HG02840 (cell line): ENCODE data around the gene ZNF92.
"Not testable (repeated sequence)": the region's sequence is repeated elsewhere in the genome, so short reads cannot be mapped to it uniquely, and the experiment has no call there.

Experiments used
- ATAC-seq: cut with Tn5 transposase; IDR thresholded peaks from one replicate; pipeline ENCODE4 v1.9.1; 2021; ENCODE audit warnings: mild to moderate bottlenecking, moderate library complexity, moderate number of reproducible peaks; ENCODE audit not compliant: unreplicated experiment, low FRiP score

Gene ZNF92

DNA sequence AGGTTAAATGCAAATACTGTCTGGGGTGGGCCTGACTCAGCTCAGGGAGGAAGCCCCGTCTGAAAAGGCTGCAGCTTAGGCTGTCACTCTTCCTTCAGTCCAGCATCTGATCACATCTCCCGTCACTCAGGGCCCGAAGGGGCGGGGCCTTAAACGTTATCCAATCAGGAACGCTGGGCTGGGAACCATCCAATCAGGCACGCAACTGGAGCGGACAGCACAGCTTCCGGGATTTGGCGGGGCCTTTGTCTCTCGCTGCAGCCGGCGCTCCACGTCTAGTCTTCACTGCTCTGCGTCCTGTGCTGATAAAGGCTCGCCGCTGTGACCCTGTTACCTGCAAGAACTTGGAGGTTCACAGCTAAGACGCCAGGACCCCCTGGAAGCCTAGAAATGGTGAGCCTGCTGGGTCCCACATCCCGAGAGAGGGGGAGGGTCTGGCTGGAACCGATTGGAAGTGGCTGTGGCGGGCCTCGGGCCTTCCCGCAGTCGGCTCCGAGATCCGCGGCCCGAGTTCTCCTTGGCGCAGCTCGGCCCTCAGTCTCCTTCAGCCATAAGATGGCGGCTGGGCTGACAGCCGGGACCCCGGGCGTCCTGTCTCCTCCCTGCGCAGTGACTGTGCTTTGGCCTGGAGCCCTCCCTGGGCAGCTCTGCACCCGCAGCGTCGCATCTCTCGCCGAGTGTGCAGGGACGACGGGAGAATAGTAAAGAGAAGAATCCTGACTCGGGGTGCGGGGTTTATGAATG is at the start of gene ZNF92:
Gene ZNF92, plus strand, starts transcription at position 248 of the 744 bp plus-strand sequence. Its CDS starts 143 bp downstream, at position 391.
- ATAC-seq: peak; percentile 100

DNA sequence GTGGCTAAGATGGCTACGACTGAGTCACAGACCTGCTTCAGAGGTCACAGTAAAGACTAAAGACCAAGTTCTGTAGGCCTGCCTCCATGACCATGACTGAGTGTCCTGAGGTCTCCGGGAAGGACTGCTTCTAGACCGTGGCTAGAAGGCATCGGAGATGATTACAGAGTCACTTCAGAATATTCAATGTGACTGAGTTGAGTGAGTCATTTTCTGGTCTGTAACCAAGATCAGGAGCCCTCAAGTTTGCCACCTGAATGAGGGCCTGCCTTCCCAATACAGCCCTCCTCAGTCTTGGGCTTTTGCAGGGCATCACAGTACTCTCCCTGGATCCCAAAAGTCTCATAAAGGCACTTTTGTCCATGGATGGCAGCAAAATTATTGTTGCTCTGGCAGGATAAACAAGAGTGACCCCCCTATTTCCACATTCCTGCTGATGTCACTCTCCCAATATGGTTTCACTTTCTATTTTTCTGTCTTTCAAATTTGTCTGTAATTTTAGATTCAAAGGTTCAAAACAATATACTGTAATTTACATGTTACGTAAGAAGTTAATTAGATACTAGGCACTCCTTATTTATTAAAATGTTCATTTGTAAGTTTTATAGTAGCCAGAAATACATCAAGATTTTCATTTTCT is 47.7 kb upstream of the ZNF92 start:
- ATAC-seq: no peak

DNA sequence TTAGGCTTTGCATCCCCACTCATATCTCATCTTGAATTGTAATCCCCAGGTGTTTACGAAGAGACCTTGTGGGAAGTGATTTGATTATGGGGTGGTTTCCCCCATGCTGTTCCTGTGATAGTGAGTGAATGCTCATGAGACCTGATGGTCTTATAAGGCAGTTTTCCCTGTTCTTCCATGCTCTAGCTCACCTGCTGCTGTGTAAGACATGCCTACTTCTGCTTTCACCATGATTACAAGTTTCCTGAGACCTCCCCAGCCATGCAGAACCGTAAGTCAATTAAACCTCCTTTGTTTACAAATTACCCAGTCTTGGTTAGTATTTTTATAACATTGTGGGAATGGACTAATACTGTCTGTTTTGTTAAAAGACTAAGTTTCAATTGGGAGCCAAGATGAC is 35.3 kb upstream of the ZNF92 start:
- no peak for ATAC-seq

DNA sequence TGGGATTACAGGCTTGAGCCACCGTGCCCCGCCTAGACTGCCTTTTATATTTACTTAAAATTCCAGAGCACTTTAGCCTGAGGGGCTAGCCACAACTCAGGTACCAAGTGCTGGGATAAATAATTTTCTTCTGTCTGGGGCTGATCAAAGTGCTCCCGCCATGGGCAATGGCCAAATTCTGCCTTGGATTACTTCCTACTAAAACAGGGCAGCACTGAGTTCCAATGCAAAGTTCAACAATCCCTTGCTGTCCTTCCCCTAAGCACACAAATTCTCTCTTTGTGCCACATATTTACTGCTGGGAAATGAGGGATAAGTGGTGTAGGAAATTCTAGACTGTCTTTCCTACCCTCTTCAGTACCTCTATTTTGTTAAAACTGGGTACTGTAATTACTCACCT is 34.4 kb upstream of the ZNF92 start:
- ATAC-seq: no peak

DNA sequence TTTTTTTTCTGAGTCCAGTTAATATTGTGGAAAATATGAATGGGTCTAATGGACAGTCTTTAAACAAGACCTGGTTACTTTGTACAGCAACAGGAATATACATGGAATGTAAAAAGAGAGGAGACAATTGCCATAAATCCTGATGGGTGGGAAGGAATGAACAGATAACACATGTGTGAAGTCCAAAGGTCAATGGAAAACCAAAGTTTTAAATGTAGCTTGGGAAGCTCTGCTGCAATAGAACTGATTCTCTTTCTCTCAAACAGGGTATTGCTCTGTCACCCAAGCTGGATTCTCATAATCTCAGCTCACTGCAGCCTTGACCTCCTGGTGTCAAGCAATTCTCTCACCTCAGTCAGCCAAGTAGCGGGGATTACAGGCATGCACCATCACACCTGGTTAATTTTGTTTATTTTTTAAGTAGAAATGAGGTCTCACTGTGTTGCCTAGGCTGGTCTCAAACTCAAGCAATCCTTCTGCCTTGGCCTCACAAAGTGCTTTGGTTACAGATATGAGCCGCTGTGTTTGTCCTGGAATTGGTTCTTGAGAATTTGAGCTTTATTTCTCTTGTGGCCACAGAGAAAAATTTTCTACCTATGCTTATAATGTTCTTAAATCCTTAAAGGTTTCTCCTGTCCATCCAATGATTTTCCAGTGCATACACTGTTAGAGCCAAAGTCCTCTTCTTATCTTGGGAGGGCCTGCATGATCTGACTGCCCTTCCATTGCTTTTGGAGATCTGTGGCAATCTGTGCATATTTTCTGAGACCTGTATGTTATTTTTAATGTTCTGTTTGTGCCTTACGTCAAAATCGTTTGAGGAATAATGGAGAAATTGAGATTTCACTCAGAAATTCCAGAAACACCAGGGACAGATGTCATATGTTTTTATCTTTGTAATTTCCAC is 30.7 kb upstream of the ZNF92 start:
- ATAC-seq: no peak

DNA sequence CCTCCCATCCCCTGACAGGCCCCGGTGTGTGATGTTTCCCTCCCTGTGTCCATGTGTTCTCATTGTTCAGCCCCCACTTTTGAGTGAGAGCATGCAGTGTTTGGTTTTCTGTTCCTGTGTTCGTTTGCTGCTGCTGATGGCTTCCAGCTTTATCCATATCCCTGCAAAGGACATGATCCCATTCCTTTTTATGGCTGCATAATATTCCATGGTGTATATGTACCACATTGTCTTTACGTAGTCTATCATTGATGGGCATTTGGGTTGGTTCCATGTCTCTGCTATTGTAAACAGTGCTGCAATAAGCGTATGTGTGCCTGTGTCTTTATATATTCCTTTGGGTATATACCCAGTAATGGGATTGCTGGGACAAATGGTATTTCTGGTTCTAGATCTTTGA is 29.1 kb upstream of the ZNF92 start:
- ATAC-seq: not testable (repeated sequence)

DNA sequence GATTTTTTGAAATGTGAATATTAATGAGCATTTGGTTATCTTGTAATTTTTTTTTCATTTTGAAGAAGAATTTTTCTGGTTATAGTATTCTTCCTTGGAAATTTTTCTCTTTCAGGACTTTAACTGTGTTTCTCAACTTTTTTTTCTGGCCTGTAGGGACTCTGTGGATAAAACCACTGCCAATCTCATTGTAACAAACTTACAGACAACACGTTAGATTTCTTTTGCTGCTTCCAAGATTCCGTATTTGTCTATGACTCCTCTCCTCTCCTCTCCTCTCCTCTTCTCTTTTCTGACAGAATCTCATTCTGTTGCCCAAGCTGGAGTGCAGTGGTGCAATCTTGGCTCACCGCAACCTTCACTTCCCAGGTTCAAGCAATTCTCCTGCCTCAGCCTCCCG is 19.4 kb upstream of the ZNF92 start:
- ATAC-seq: no peak

DNA sequence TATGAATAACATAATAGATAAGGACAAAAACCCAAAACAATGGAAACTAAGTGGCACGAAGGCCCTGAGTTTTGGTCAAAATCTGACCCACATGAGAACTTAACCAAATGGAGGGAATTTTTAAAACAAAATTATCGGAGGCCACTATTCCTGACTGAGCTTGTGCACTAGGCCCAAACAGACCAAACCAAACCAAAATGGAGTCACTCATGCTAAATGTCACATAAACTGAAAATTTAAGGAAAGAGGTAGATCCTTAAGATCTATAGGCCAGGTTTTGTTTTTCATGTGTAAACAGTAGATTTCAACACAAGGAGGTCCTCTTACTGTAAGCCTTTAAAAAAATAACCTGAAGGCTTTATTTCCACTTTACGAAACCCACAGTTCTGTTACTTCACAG is 3.8 kb upstream of the ZNF92 start:
- ATAC-seq: no peak

DNA sequence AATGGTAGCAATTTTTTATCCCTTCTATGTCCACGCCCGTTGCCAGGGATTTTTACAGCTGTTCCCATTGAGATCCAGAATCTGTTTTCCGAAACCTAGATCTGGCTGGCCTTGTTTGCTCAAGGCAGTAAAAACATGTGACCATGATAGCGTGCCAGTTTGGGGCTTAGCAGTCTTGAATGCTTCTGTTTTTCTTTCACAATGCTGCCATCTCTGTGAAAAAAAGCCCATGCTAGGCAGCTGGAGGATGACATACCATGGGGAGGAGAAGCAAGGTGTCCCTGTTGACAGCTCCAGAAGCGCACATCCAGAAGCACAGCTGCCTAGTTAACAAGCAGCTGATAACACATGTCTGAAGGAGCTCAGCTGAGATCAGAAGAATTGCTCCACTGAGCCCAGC is 2.2 kb upstream of the ZNF92 start:
- no peak for ATAC-seq

DNA sequence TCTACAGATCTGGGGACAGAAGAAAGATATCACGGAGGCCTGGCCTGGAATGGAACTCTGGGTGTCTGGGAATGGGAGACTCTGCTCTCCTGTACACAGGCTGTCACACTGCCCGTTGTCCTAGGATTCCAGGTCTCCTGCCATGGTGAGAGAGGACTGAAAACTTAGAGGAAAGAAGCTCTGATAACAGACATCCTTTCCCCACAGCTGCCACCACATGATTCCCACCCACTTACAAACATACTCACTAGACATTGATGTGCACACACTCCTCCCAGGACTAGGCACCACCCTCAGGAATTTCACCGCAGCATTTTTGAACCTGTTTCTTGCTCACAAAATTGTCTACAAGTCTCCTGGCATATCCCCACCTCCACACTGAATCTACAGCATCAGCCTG is 5.7 kb downstream of the ZNF92 start:
- no peak for ATAC-seq

DNA sequence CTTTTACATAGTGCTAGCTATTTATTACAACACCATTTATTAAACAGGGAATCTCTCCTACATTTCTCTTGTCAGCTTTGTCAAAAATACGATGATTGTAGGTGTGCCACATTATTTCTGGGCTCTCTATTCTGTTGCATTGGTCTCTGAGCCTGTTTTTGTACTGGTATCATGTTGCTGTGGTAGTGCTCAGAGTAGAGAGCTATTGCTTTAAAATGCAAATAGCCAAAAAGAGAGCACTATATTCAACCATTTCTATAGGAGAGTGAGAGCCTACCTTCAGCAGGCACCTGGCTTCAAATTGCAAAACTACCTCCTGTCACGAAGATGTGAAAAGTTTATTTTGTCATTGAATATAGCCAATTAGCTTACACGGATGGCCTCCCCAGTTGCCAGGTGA is 8.1 kb downstream of the ZNF92 start:
- no peak for ATAC-seq

DNA sequence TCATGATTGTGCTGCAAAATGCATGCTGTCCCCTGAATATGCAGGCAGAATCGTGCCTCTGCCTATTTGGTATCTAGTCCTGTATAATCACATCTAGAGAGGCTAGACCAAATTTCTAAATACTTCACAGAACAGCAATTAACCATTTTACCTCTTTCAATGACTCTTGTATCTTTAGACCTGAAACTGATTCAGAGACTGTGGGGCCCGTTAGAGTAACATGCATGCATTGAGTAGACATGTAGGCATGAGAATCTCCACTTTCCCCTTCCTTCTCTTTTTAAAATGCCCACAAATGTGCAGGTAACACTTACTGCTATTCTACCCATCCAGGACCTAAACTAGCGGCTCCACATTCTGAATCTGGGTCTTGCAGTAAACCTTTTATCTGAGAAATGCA is 8.8 kb downstream of the ZNF92 start:
- ATAC-seq: no peak

DNA sequence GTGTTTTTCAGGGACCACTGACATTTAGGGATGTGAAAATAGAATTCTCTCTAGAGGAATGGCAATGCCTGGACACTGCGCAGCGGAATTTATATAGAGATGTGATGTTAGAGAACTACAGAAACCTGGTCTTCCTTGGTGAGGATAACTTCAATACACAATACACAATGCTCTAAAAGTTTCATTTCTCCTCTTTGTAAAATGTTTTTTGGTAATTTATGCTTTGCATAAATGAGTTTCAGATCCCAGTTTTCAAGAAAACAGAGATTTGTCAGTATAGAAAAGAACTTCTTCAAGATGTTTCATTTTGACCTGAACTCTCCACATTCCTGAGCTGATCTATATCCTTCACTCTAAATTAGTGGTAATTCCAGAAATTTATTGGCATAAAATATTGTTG is 14.2 kb downstream of the ZNF92 start:
- ATAC-seq: peak; percentile 53

DNA sequence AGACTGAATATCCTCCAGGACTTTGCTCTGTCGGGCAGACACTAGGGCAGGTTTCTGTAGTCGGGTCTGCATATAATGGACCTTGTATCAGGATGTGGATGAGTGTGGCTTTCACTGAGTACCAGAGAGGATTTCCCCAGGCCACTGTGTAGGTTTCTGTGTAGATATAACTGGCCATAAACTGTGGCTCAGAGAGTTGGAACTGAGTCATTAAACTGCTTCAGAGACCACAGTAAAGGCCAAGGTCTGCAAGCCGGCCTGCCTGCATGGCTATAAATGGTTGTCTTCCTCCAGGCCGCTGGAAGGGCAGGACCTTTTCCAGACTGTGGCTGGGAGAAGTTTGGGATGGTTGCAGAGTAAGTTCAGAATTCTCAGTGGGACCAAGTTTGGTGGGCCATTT is 16.9 kb downstream of the ZNF92 start:
- ATAC-seq: peak; percentile 59

DNA sequence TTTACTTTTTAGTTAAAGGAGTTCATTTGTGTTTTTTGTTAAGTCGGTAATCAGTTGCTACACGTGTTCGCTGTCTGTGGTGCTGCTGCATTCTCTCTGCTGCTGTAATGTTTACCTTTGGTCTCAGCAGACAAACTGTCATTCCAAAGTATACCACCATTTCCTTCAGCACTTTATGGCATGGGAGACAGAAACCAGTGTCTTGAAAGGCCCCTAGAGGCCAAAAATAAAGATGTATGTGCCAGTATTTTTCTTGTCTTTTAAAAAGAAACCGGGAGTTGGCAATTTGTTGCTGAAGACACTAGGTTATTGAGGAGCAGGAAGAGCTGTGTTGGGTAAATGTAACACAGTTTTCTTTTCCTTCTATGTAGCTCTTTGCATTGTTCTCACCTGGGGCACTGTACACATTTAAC is 24.1 kb downstream of the ZNF92 start:
- ATAC-seq: no peak

DNA sequence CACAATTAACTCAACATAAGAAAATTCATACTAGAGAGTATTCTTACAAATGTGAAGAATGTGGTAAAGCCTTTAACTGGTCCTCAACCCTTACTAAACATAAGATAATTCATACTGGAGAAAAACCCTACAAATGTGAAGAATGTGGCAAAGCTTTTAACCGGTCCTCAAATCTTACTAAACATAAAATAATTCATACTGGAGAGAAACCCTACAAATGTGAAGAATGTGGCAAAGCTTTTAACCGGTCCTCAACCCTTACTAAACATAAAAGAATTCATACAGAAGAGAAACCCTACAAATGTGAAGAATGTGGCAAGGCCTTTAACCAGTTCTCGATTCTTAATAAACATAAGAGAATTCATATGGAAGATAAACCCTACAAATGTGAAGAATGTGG is 25.0 kb downstream of the ZNF92 start:
- ATAC-seq: not testable (repeated sequence)

DNA sequence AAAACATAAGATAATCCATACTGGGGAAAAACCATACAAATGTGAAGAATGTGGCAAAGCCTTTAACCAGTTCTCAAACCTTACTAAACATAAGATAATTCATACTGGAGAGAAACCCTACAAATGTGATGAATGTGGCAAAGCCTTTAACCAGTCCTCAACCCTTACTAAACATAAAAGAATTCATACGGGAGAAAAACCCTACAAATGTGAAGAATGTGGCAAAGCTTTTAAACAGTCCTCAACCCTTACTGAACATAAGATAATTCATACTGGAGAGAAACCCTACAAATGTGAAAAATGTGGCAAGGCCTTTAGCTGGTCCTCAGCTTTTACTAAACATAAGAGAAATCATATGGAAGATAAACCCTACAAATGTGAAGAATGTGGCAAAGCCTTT is 25.4 kb downstream of the ZNF92 start:
- ATAC-seq: not testable (repeated sequence)

DNA sequence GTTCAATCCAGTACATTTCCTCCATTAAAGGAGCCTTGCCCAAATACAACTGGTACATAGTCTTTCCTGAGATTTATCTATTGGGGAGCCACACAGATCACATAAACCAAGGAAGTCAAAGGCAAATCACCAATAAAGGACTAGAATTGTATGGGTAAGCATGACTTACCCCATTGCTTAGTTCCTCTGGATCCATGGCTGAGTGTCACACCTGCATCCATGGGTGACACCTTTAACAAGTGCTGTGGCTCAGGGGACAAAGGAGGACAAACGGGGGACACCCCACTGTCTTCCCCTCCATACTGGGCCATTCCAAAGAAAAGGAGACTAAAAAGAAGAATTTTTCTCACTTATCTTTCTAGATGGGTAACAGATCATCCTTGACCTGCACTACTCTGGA is 30.4 kb downstream of the ZNF92 start:
- ATAC-seq: no peak

DNA sequence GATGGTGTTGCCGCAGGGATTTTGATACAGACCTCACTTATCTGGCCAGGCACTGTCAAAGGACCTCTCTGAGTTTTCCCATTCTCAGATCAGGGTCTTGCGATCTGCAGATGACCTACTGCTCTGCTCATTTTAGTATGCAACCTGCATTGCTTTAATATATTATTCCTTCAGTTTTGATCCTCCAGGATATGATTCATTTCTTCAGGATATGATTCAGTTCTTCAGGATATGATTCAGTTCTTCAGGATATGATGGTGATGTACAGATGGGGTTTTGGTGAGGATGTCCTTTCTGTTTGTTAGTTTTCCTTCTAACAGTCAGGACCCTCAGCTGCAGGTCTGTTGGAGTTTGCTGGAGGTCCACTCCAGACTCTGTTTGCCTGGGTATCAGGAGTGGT is 33.1 kb downstream of the ZNF92 start:
- ATAC-seq: not testable (repeated sequence)

DNA sequence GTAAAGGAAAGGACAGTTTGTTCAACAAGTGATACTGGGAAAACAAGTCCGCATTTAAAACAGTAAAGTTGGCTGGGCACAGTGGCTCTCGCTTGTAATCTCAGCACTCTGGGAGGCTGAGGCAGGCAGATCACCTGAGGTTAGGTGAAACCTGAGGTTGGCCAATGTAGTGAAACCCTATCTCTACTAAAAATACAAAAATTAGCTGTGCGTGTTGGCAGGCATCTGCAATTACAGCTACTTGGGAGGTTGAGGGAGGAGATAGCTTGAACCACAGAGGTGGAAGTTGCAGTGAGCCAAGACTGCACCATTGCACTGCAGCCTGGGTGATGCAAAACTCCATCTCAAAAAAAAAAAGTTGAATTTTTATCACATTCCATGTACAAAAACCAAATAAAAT is 35.7 kb downstream of the ZNF92 start:
- ATAC-seq: no peak

DNA sequence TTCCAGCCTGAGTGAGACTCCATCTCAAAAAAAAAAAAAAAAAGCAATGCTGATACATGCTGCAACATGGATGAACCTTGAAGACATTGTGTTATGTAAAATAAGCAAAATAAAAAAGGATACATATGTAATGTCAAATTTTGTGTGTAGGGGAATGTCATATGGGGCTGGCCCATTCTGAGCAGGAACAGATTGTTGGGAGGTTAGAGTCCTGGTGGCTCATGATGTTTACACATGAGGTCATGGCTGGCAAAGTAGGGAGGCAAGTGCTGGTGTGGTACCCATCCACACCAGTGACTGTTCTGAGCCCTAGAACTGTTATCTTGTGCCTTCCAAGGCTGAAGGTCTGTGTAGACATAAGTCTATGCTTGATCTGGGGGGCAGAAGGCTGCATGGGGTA is 37.6 kb downstream of the ZNF92 start:
- no peak for ATAC-seq
